IMR-90 (cell line): ENCODE measurements around the gene EGFR. TPM values are rescaled to one million over a fixed set of nuclear protein-coding genes. Genes with fewer than 3 reads are reported as not detected.

Experiments
- ATAC-seq: fragments of 200-7000 bp; cut with Tn5 transposase; 2 replicates; pipeline ENCODE4 v1.9.1; 2020; ENCODE audit warnings: low read depth, mild to moderate bottlenecking, moderate library complexity
- BruUV-seq: library from RNA; stranded (reverse); fragments of 400-500 nt; replicated peaks from 2 replicates; lab custom pipeline; 2021; lab: Mats Ljungman, UMichigan
- CTCF ChIA-PET: fragments of 300-600 bp; formaldehyde crosslinking; extraction: SDS; loops from one replicate; lab custom pipeline; 2021; ENCODE audit warnings: antibody characterized with exemption; lab: Yijun Ruan, JAX
- POLR2A ChIA-PET: fragments of 300-600 bp; sonication (Branson Sonifier 250); formaldehyde crosslinking; loops from one replicate; lab custom pipeline; 2022; ENCODE audit warnings: antibody characterized with exemption; ENCODE audit not compliant: unreplicated experiment; lab: Charles Lee
- DNase-seq: peaks from one replicate; pipeline ENCODE4 v3.0.0; 2013
- H2AFZ ChIP-seq: replicated peaks from 2 replicates; pipeline ENCODE3; 2013; ENCODE audit warnings: low read length, mild to moderate bottlenecking; ENCODE audit not compliant: poor library complexity
- H2AK5ac ChIP-seq: 2 replicates; pipeline ENCODE4 v1.6.1; 2013; ENCODE audit warnings: low read depth, low read length, inconsistent platforms
- H2AK9ac ChIP-seq: replicated peaks from 2 replicates; pipeline ENCODE3; 2013; ENCODE audit warnings: mild to moderate bottlenecking, low read depth, low read length, moderate library complexity; ENCODE audit not compliant: poor library complexity
- H2BK120ac ChIP-seq: 2 replicates; pipeline ENCODE4 v1.6.1; 2013; ENCODE audit warnings: low read depth, low read length, inconsistent platforms
- H2BK15ac ChIP-seq: 3 replicates; pipeline ENCODE4 v1.6.1; 2013; ENCODE audit warnings: low read depth, low read length, inconsistent platforms
- H2BK20ac ChIP-seq: 2 replicates; pipeline ENCODE4 v1.6.1; 2013; ENCODE audit warnings: low read depth, mild to moderate bottlenecking, inconsistent platforms, low read length, moderate library complexity
- H2BK5ac ChIP-seq: 2 replicates; pipeline ENCODE4 v1.6.1; 2013; ENCODE audit warnings: mild to moderate bottlenecking, low read depth, low read length, inconsistent platforms; ENCODE audit not compliant: poor library complexity, severe bottlenecking
- H3K14ac ChIP-seq: replicated peaks from 2 replicates; pipeline ENCODE4 v1.6.1; 2013; ENCODE audit warnings: low read depth, low read length, inconsistent platforms
- H3K18ac ChIP-seq: 2 replicates; pipeline ENCODE4 v1.6.1; 2013; ENCODE audit warnings: low read depth, low read length, control low read depth
- H3K23ac ChIP-seq: 2 replicates; pipeline ENCODE4 v1.6.1; 2013; ENCODE audit warnings: low read depth, low read length, inconsistent platforms
- H3K27ac ChIP-seq: 2 replicates; pipeline ENCODE4 v1.5.1; 2013; ENCODE audit warnings: mild to moderate bottlenecking, control low read depth, low read length; ENCODE audit not compliant: insufficient read depth
- H3K27me3 ChIP-seq: 2 replicates; pipeline ENCODE4 v1.6.1; 2013; ENCODE audit warnings: low read length; ENCODE audit not compliant: control insufficient read depth, insufficient read depth
- H3K36me3 ChIP-seq: 2 replicates; pipeline ENCODE4 v1.6.1; 2013; ENCODE audit warnings: low read length, mixed read lengths; ENCODE audit not compliant: control insufficient read depth, insufficient read depth
- H3K4ac ChIP-seq: 2 replicates; pipeline ENCODE4 v1.6.1; 2013; ENCODE audit warnings: low read depth, low read length, inconsistent platforms
- H3K4me1 ChIP-seq: 2 replicates; pipeline ENCODE4 v1.6.1; 2013; ENCODE audit warnings: low read length, mixed read lengths; ENCODE audit not compliant: control insufficient read depth, insufficient read depth
- H3K4me2 ChIP-seq: 2 replicates; pipeline ENCODE4 v1.6.1; 2013; ENCODE audit warnings: low read depth, mild to moderate bottlenecking, control low read depth, low read length, moderate library complexity
- H3K4me3 ChIP-seq: 2 replicates; pipeline ENCODE4 v1.5.1; 2013; ENCODE audit warnings: low read depth, mild to moderate bottlenecking, control low read depth, low read length, moderate library complexity; ENCODE audit not compliant: insufficient read depth
- H3K56ac ChIP-seq: 2 replicates; pipeline ENCODE4 v1.6.1; 2013; ENCODE audit warnings: low read length, inconsistent platforms; ENCODE audit not compliant: insufficient read depth; ENCODE audit errors: extremely low read depth
- H3K79me1 ChIP-seq, 2 experiments: 2 replicates each; pipeline ENCODE4 v1.6.1; 2013; ENCODE audit warnings: low read length in 2 of 2, inconsistent platforms in 1 of 2, low read depth in 1 of 2
- H3K9ac ChIP-seq: 2 replicates; pipeline ENCODE4 v1.6.1; 2013; ENCODE audit warnings: low read depth, low read length, control low read depth
- H3K9me1 ChIP-seq: 2 replicates; pipeline ENCODE4 v1.6.1; 2013; ENCODE audit warnings: low read length, inconsistent platforms; ENCODE audit not compliant: insufficient read depth
- H3K9me3 ChIP-seq: 2 replicates; pipeline ENCODE4 v1.6.1; 2013; ENCODE audit warnings: low read length; ENCODE audit not compliant: control insufficient read depth, insufficient read depth
- H4K20me1 ChIP-seq: 2 replicates; pipeline ENCODE4 v1.6.1; 2013; ENCODE audit warnings: low read length, inconsistent platforms; ENCODE audit not compliant: insufficient read depth
- H4K5ac ChIP-seq: 2 replicates; pipeline ENCODE4 v1.6.1; 2013; ENCODE audit warnings: mild to moderate bottlenecking, low read depth, low read length, control low read depth
- H4K8ac ChIP-seq, 2 experiments: 2 replicates each; pipeline ENCODE4 v1.6.1; 2013; ENCODE audit warnings: low read depth in 2 of 2, low read length in 2 of 2, control low read depth in 1 of 2, inconsistent platforms in 1 of 2
- H4K91ac ChIP-seq: 2 replicates; pipeline ENCODE4 v1.6.1; 2013; ENCODE audit warnings: low read depth, low read length, inconsistent platforms; ENCODE audit not compliant: insufficient read depth
- BHLHE40 ChIP-seq: fragments of 150-350 bp; IDR thresholded peaks from 2 replicates; pipeline ENCODE4 v1.6.1; 2016; ENCODE audit warnings: mild to moderate bottlenecking, low read depth, low read length
- CEBPB ChIP-seq: IDR thresholded peaks from 2 replicates; pipeline ENCODE4 v1.6.1; 2012; ENCODE audit warnings: low read depth, low read length, improper control_type of control experiment
- CHD1 ChIP-seq: IDR thresholded peaks from 2 replicates; pipeline ENCODE4 v1.6.1; 2012; ENCODE audit warnings: low read depth, low read length, improper control_type of control experiment
- CTCF ChIP-seq: conservative IDR thresholded peaks from 2 replicates; pipeline ENCODE4 v1.5.1; 2012; ENCODE audit warnings: mild to moderate bottlenecking, low read depth, low read length, improper control_type of control experiment
- MAFK ChIP-seq: IDR thresholded peaks from 2 replicates; pipeline ENCODE4 v1.6.1; 2012; ENCODE audit warnings: low read depth, low read length, improper control_type of control experiment
- MAZ ChIP-seq: IDR thresholded peaks from 2 replicates; pipeline ENCODE4 v1.6.1; 2012; ENCODE audit warnings: low read depth, mild to moderate bottlenecking, low read length, improper control_type of control experiment, moderate library complexity, borderline replicate concordance
- MXI1 ChIP-seq: IDR thresholded peaks from 2 replicates; pipeline ENCODE4 v1.6.1; 2012; ENCODE audit warnings: low read depth, mild to moderate bottlenecking, low read length, moderate library complexity, borderline replicate concordance
- NFE2L2 ChIP-seq: fragments of 150-350 bp; IDR thresholded peaks from 2 replicates; pipeline ENCODE4 v1.6.1; 2016; ENCODE audit warnings: low read depth, mild to moderate bottlenecking, low read length
- POLR2A ChIP-seq: IDR thresholded peaks from 2 replicates; pipeline ENCODE4 v1.6.1; 2012; ENCODE audit warnings: mild to moderate bottlenecking, low read depth, low read length
- RAD21 ChIP-seq: IDR thresholded peaks from 2 replicates; pipeline ENCODE4 v1.6.1; 2012; ENCODE audit warnings: low read length, improper control_type of control experiment
- RFX5 ChIP-seq: IDR thresholded peaks from 2 replicates; pipeline ENCODE4 v1.8.0; 2012; ENCODE audit warnings: low read depth, mild to moderate bottlenecking, low read length, moderate library complexity
- USF2 ChIP-seq: fragments of 150-350 bp; IDR thresholded peaks from 2 replicates; pipeline ENCODE4 v1.6.1; 2017; ENCODE audit warnings: mild to moderate bottlenecking, antibody characterized with exemption, low read length, low read depth
- WGBS, 2 experiments: methylation state at CpG; one replicate each; pipeline versions ENCODE4 v1.1.5 to v1.1.7; 2013; ENCODE audit warnings: missing lambda C conversion rate in 2 of 2; ENCODE audit not compliant: insufficient read length in 1 of 2; ENCODE audit errors: extremely low coverage in 2 of 2; 5-methylcytosine and 5-hydroxymethylcytosine counted together
- dilution Hi-C: fragments of 300-500 bp; cut with HindIII; formaldehyde crosslinking; loops from one replicate; pipeline ENCODE4 v1.14.3; 2018; ENCODE audit warnings: low sequenced_read_pairs; ENCODE audit not compliant: unreplicated experiment
- in situ Hi-C: fragments of 300-500 bp; cut with MboI; formaldehyde crosslinking; loops from 3 replicates; pipeline ENCODE4 v1.14.3; 2019; ENCODE audit warnings: low sequenced_read_pairs, inconsistent platforms, mixed read lengths
- intact Hi-C: fragments of 100-400 bp; cut with micrococcal nuclease; formaldehyde crosslinking; loops from 2 replicates; pipeline ENCODE4 v1.10.0; 2022
- polyA plus RNA-seq, 3 experiments: library from polyadenylated mRNA; depleted of rRNA; stranded (reverse); fragments of >200 nt; gene quantifications; 2 replicates each; pipeline ENCODE4 v1.2.3, GENCODE V29; 2012; ENCODE audit warnings: low replicate concordance in 1 of 3
- total RNA-seq: library from RNA; depleted of rRNA; stranded (reverse); fragments of >200 nt; gene quantifications from 2 replicates; pipeline ENCODE4 v1.2.3, GENCODE V29; 2012
- TF ChIP-seq, protein P1 (sequence below): fragments of 150-350 bp; IDR thresholded peaks from 2 replicates; pipeline ENCODE4 v1.6.1; 2016; ENCODE audit warnings: low read depth, mild to moderate bottlenecking, low read length, moderate library complexity, borderline replicate concordance

EGFR gene
- total and polyA plus RNA-seq, 2 of the 4 experiments (the other 2 are of a cell fraction) = 36.9 to 60.4 TPM

- no peaks in the 10 kb centered on the region for H3K36me3 ChIP-seq
- peak overlapping the region; percentile 85; the same call in 2 of the 3 replicates for H2BK15ac ChIP-seq
- no peak overlapping the region; the same call in 1 of the 2 replicates for H3K27ac ChIP-seq
- H2AK5ac ChIP-seq = 0 out of 2 replicates have a peak overlapping the region, but pooled peaks have one; percentile 28
- H3K4me3 ChIP-seq = no peak overlapping the region
- H3K9me3 ChIP-seq = no peaks in the 10 kb centered on the region
- in situ Hi-C loops = no loop called here
- H2AK9ac ChIP-seq = no peak overlapping the region
- WGBS, 2 experiments = 0% methylated on average over 4 of the region's 5 CpGs; no CpG with 5 or more reads in 1 of the 2 experiments
- peak overlapping the region; percentile 42 to 64 for H4K8ac ChIP-seq
- CTCF ChIA-PET = no interaction called here
- peak overlapping the region; percentile 23; the same call in 1 of the 2 replicates for H4K91ac ChIP-seq
- DNase-seq (peak; percentile 91), ATAC-seq (peak; percentile 60)
- intact Hi-C loops = no loop called here
- H4K5ac ChIP-seq = peak overlapping the region; percentile 53; the same call in 1 of the 2 replicates
- peak overlapping the region; percentile 67 for H2BK20ac ChIP-seq
- no TSS peak for BruUV-seq
- peak overlapping the region; percentile 52; the same call in 1 of the 2 replicates for H3K4me2 ChIP-seq
- POLR2A ChIA-PET = interaction anchor here (0.8 kb wide), 1 partner anchor 23 kb away, joined by 3 read pairs; the partner anchor contains the start of gene EGFR
- dilution Hi-C loops = loop anchor here (5.0 kb wide), 1 partner anchor 33 kb away; no protein-coding TSS in a partner anchor
- peak overlapping the region; percentile 27 for H2BK5ac ChIP-seq
- peak overlapping the region; percentile 68; the same call in 1 of the 2 replicates for H3K18ac ChIP-seq
- peaks cover 0 to 11% of the 10 kb centered on the region in 2 experiments; a peak in 1 of 4 replicates for H3K79me1 ChIP-seq
- H3K4me1 ChIP-seq = peaks cover 13% of the 10 kb centered on the region
- peak overlapping the region; percentile 91 for H2BK120ac ChIP-seq
- H3K9ac ChIP-seq = no peak overlapping the region
- peak overlapping the region; percentile 33 for H3K56ac ChIP-seq
- H3K14ac ChIP-seq = peak overlapping the region; percentile 89
- H4K20me1 ChIP-seq = no peaks in the 10 kb centered on the region
- peak overlapping the region; percentile 93; the same call in 1 of the 2 replicates for H3K4ac ChIP-seq
- peak overlapping the region; percentile 52; the same call in 1 of the 2 replicates for H3K23ac ChIP-seq
- peaks cover 18% of the 10 kb centered on the region for H3K9me1 ChIP-seq
- H2AFZ ChIP-seq = no peak overlapping the region
- no peaks in the 10 kb centered on the region for H3K27me3 ChIP-seq
- TF ChIP-seq MAFK (no peak), RFX5 (peak; percentile 15; the same call in 1 of the 2 replicates), POLR2A (no peak), NFE2L2 (no peak), CHD1 (no peak), USF2 (no peak), MAZ (no peak), BHLHE40 (0 out of 2 replicates have a peak, but pooled peaks have one; percentile 4), MXI1 (no peak), RAD21 (no peak), CTCF (no peak), CEBPB (peak; percentile 77)
- TF ChIP-seq, protein P1, sequence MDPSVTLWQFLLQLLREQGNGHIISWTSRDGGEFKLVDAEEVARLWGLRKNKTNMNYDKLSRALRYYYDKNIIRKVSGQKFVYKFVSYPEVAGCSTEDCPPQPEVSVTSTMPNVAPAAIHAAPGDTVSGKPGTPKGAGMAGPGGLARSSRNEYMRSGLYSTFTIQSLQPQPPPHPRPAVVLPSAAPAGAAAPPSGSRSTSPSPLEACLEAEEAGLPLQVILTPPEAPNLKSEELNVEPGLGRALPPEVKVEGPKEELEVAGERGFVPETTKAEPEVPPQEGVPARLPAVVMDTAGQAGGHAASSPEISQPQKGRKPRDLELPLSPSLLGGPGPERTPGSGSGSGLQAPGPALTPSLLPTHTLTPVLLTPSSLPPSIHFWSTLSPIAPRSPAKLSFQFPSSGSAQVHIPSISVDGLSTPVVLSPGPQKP = no peak
These were observed 23.0 kb upstream of the EGFR start for GRCh38 chr7:54995610-54996363.
